LNCAP (cell line): Measurements from ENCODE around the gene ZNF358.

ENCODE experiments used
- CTCF ChIP-seq: fragments of 450-650 bp; IDR thresholded peaks from 2 replicates; pipeline ENCODE4 v1.5.1; 2017; ENCODE audit warnings: mild to moderate bottlenecking

Gene ZNF358

GRCh38 chr19:7475665-7476064 lies 40.2 kb upstream of the ZNF358 start:
- TF ChIP-seq CTCF: no peak

- no peak for TF ChIP-seq CTCF
Measured at GRCh38 chr19:7476241-7476640, 39.7 kb upstream of the ZNF358 start.

GRCh38 chr19:7476777-7477494 lies 39.0 kb upstream of the ZNF358 start:
- TF ChIP-seq CTCF: no peak

- no peak for TF ChIP-seq CTCF
Measured at GRCh38 chr19:7477758-7478157, 38.1 kb upstream of the ZNF358 start.

- TF ChIP-seq CTCF: no peak
Measured at GRCh38 chr19:7478173-7478842, 37.6 kb upstream of the ZNF358 start.

- no peak for TF ChIP-seq CTCF
Measured at GRCh38 chr19:7478843-7479227, 37.1 kb upstream of the ZNF358 start.

GRCh38 chr19:7480222-7480969 lies 35.5 kb upstream of the ZNF358 start:
- TF ChIP-seq CTCF: no peak
